SJSA1 (cell line): ENCODE measurements around the gene NR2F1-AS1. TPM values are rescaled to one million over a fixed set of nuclear protein-coding genes. Genes with fewer than 3 reads are reported as not detected.
A peak's percentile ranks its signal among the peaks of the same experiment; 100 is the strongest.

Experiments
- DNase-seq, 2 experiments: peaks; one replicate each; pipeline ENCODE4 v3.0.0-alpha.2; 2015 to 2020; ENCODE audit warnings: low spot score in 2 of 2, low read depth in 1 of 2
- H3K27ac ChIP-seq: fragments of 250-450 bp; sonication (Bioruptor Pico); 2 replicates; pipeline ENCODE4 v1.5.1; 2020; ENCODE audit warnings: mild to moderate bottlenecking, moderate library complexity
- H3K27me3 ChIP-seq: fragments of 250-450 bp; sonication (Bioruptor Pico); replicated peaks from 2 replicates; pipeline ENCODE4 v1.5.1; 2020; ENCODE audit warnings: mild to moderate bottlenecking, moderate library complexity
- H3K36me3 ChIP-seq: fragments of 250-450 bp; sonication (Bioruptor Pico); 2 replicates; pipeline ENCODE4 v1.5.1; 2020; ENCODE audit warnings: mild to moderate bottlenecking
- H3K4me1 ChIP-seq: fragments of 250-450 bp; sonication (Bioruptor Pico); replicated peaks from 2 replicates; pipeline ENCODE4 v1.6.1; 2021; ENCODE audit warnings: mild to moderate bottlenecking
- H3K4me3 ChIP-seq: fragments of 250-450 bp; sonication (Bioruptor Pico); 2 replicates; pipeline ENCODE4 v1.5.1; 2020; ENCODE audit warnings: mild to moderate bottlenecking
- H3K9me3 ChIP-seq: fragments of 250-450 bp; sonication (Bioruptor Pico); replicated peaks from 2 replicates; pipeline ENCODE4 v1.5.1; 2020; ENCODE audit warnings: mild to moderate bottlenecking
- total RNA-seq: library from RNA; depleted of rRNA; stranded (reverse); fragments of >200 nt; shearing (Covaris generic); gene quantifications from 2 replicates; pipeline ENCODE4 v1.2.3, GENCODE V29; 2014

The NR2F1-AS1 gene
- total RNA-seq, 1 experiment from 2014 or later, result 9.2 TPM

DNA sequence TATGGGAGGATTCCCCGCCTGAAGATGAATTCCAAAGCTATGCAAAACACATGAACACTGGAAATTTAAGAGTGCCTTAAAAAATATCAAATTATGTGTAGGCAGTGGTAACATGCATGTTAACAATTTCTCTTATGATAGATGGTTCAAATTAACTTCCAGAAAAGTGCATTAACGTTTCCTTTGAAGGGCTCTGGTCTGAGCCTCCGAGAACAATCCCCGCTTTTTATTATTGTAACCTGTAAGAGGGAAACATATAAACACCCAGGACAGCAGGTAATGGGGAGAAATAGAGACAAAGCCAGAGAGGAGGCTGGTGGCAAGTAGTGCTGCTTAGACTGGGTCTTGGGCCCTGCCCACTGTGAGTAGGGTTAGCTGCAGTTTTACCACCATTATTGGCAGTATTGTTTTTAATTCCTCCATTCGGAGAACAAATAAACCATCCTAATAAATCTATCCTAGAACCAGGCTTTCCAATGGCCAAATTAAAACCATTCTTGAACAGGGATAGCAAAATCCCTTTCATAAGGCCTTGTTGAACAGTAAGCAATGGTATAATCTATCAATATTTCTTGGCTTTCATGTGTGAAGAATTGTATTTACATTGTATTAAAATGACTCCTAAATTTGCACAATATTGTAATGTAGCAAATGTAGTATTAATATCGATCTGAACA lies 8.3 kb upstream of the NR2F1-AS1 start:
- Histone ChIP-seq H3K36me3 (peaks cover 4% of the 10 kb centered on the region; the same call in 1 of the 2 replicates), H3K4me1 (peaks cover 5% of the 10 kb centered on the region; the same call in 1 of the 2 replicates), H3K4me3 (no peak overlapping the region), H3K27me3 (no peaks in the 10 kb centered on the region), H3K9me3 (no peaks in the 10 kb centered on the region), H3K27ac (no peak overlapping the region)
- no peak for DNase-seq

- no peak for DNase-seq
- Histone ChIP-seq H3K27ac (no peak overlapping the region), H3K36me3 (peaks cover 1% of the 10 kb centered on the region; the same call in 1 of the 2 replicates), H3K4me3 (no peak overlapping the region), H3K9me3 (no peaks in the 10 kb centered on the region), H3K4me1 (peaks cover 5% of the 10 kb centered on the region; the same call in 1 of the 2 replicates), H3K27me3 (no peaks in the 10 kb centered on the region)
Measured at GRCh38 chr5:93588352-93589151, 7.5 kb upstream of the NR2F1-AS1 start.

DNA sequence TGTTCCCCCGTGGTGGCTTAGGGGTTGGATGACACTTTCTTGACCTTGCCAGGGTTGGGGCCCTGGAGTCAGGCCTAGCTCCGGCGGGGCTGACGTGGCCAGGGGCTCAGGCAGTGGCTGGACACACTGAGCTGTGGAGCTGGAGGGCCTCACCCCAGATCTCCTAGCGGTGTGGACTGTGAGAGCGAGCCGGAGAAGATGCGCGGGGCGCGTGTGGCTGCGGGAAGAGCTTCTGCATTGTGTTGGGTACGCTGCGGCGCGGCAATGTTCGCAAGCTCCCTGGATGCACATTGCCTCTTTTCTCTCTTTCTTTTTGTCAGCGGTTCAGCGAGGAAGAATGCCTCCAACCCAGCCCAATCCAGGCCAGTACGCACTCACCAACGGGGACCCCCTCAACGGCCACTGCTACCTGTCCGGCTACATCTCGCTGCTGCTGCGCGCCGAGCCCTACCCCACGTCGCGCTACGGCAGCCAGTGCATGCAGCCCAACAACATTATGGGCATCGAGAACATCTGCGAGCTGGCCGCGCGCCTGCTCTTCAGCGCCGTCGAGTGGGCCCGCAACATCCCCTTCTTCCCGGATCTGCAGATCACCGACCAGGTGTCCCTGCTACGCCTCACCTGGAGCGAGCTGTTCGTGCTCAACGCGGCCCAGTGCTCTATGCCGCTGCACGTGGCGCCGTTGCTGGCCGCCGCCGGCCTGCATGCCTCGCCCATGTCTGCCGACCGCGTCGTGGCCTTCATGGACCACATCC lies 6.8 kb upstream of the NR2F1-AS1 start:
- H3K27ac ChIP-seq, result no peak overlapping the region
- no peak for DNase-seq

GRCh38 chr5:93586736-93587596 lies 5.9 kb upstream of the NR2F1-AS1 start:
- no peak for DNase-seq
- Histone ChIP-seq H3K9me3 (no peaks in the 10 kb centered on the region), H3K36me3 (no peaks in the 10 kb centered on the region; the same call in 1 of the 2 replicates), H3K27me3 (no peaks in the 10 kb centered on the region), H3K4me1 (peaks cover 5% of the 10 kb centered on the region; the same call in 1 of the 2 replicates), H3K27ac (no peak overlapping the region), H3K4me3 (no peak overlapping the region)

More for the DNA sequence above, 6.8 kb upstream of the NR2F1-AS1 start:
- H3K27me3 ChIP-seq, result no peaks in the 10 kb centered on the region
- no peaks in the 10 kb centered on the region; the same call in 1 of the 2 replicates for H3K36me3 ChIP-seq
- H3K4me1 ChIP-seq, result peaks cover 5% of the 10 kb centered on the region; the same call in 1 of the 2 replicates
- no peak overlapping the region for H3K4me3 ChIP-seq
- H3K9me3 ChIP-seq, result no peaks in the 10 kb centered on the region

DNA sequence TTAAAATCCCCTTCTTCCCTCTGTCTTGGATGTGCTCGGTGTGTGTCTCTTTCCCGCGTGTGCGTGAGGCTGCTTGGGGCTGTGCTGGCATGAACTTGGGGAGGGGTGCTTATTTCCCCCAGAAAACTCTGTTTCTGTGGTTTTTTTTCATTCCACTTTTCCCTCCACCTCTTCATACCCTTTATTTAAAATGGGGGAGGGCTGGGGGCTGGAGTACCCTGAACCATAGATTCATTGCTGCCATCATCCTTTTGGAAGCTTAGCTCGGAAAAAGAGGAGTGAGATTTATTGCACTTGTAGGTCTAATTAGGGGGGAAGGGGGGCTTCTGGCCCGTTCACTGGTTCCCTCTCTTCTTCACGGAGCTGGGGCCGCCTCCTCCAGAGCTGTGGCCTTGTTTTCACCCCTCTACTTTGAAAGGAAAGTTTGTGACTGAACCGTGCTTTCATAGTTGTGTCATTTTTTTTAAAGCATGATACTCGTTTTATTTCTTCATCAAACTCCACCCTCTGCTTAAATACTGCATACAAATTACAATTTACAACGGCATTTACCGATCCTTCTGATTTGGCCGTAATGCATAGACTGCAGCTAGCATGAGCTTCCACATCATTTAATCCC lies 4.9 kb upstream of the NR2F1-AS1 start:
- DNase-seq, result peak in 1 of 2 experiments; percentile 15
- Histone ChIP-seq H3K9me3 (no peaks in the 10 kb centered on the region), H3K4me3 (peak overlapping the region; percentile 81), H3K27me3 (no peaks in the 10 kb centered on the region), H3K4me1 (peaks cover 5% of the 10 kb centered on the region; the same call in 1 of the 2 replicates), H3K27ac (no peak overlapping the region), H3K36me3 (no peaks in the 10 kb centered on the region; the same call in 1 of the 2 replicates)

GRCh38 chr5:93585041-93585766 lies 4.2 kb upstream of the NR2F1-AS1 start:
- H3K9me3 ChIP-seq, result no peaks in the 10 kb centered on the region

DNA sequence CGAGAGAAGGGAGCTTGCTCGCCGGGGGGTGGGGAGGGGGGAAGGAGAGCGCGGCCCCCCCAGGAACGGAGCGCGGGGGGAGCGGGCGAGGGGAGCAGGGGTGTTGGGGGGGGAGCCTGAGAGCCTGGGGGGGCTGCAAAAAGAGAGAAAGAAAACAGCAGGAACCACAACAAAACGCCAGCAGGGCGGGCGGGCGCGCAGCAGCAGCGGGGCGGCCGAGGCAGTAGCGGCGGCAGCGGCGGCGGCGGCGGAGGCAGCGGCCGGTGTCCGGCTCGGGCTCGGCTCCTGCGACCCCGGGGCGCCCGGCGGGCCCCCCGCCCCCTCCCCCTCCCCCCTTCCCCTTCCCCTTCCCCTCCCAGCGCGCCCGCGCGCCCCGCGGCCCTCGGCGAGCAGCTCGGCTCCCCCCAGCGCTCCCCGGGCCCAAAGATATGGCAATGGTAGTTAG lies 3.6 kb upstream of the NR2F1-AS1 start:
- Histone ChIP-seq H3K36me3 (no peaks in the 10 kb centered on the region; the same call in 1 of the 2 replicates), H3K4me1 (peaks cover 5% of the 10 kb centered on the region; the same call in 1 of the 2 replicates), H3K27ac (no peak overlapping the region), H3K9me3 (no peaks in the 10 kb centered on the region), H3K4me3 (peak overlapping the region; percentile 81), H3K27me3 (no peaks in the 10 kb centered on the region)
- no peak for DNase-seq

More at GRCh38 chr5:93585041-93585766, 4.2 kb upstream of the NR2F1-AS1 start:
- H3K4me3 ChIP-seq, result peak overlapping the region; percentile 81
- H3K27me3 ChIP-seq, result no peaks in the 10 kb centered on the region
- peaks cover 5% of the 10 kb centered on the region; the same call in 1 of the 2 replicates for H3K4me1 ChIP-seq
- DNase-seq, result peak in 1 of 2 experiments; percentile 64
- H3K27ac ChIP-seq, result no peak overlapping the region
- no peaks in the 10 kb centered on the region; the same call in 1 of the 2 replicates for H3K36me3 ChIP-seq

DNA sequence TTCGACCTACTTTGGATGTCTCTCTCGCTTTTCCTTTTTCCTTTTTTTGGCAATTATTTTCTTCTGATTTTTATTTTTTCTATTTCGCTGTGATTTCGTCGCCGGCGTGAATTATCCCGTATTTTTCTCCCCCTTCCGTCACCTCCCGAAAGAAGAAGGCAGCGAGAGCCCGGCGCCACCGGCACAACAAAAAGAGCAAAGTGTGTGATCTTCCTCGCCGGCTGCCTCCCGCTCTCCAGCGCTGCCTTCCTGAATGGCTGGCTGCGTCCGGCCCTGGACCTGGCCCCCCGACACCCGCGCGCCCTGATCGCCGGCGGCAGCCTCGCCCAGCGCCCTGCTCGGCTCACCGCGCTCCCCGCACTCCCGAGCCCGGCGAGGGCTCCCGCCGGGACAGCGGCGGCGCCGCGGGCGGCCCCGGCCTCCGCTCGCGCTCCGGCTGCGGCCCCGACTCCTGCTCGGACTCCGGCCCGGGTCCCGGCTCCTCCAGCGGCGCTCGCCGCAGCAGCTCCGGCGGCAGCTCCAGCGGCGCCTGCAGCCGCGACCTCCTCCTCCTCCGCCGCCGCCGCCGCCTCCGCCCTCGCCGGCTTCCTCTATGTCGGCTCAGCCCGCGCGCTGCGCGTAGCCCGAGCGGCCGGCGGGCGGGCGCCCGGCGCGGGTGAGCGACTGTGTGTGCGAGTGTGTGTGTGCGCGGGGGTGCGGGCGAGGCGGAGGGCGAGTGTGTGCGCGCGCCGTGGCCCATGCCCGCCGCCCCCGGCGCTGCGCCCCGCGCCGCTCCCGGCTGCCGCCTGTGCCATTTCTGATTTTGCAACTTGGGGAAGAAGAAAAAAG lies 3.0 kb upstream of the NR2F1-AS1 start:
- DNase-seq, result peak; percentile 58 to 70
- no peaks in the 10 kb centered on the region for H3K27me3 ChIP-seq
- no peaks in the 10 kb centered on the region; the same call in 1 of the 2 replicates for H3K36me3 ChIP-seq
- H3K9me3 ChIP-seq, result no peaks in the 10 kb centered on the region
- peak overlapping the region; percentile 81 for H3K4me3 ChIP-seq
- H3K4me1 ChIP-seq, result peaks cover 8% of the 10 kb centered on the region
- H3K27ac ChIP-seq, result no peak overlapping the region

- DNase-seq, result no peak
- no peaks in the 10 kb centered on the region; the same call in 1 of the 2 replicates for H3K36me3 ChIP-seq
- H3K27me3 ChIP-seq, result no peaks in the 10 kb centered on the region
- peaks cover 11% of the 10 kb centered on the region for H3K4me1 ChIP-seq
- H3K4me3 ChIP-seq, result peak overlapping the region; percentile 81
- H3K27ac ChIP-seq, result peak overlapping the region; percentile 28; the same call in 1 of the 2 replicates
- H3K9me3 ChIP-seq, result no peaks in the 10 kb centered on the region
Measured at GRCh38 chr5:93583439-93583767, 2.4 kb upstream of the NR2F1-AS1 start.

- Histone ChIP-seq H3K4me3 (peak within 1 kb of the TSS; percentile 81), H3K4me1 (peaks cover 11% of the 10 kb centered on the region), H3K36me3 (no peaks in the 10 kb centered on the region; the same call in 1 of the 2 replicates), H3K9me3 (no peaks in the 10 kb centered on the region), H3K27ac (peak within 1 kb of the TSS; percentile 28; the same call in 1 of the 2 replicates), H3K27me3 (no peaks in the 10 kb centered on the region)
- DNase-seq, result peak; percentile 86 to 87
Measured at GRCh38 chr5:93582677-93583438, 1.8 kb upstream of the NR2F1-AS1 start, which contains the start of gene NR2F1. NR2F1 (plus strand) TSS chr5:93583222; CDS start chr5:93585024, 1,802 bp downstream.

DNA sequence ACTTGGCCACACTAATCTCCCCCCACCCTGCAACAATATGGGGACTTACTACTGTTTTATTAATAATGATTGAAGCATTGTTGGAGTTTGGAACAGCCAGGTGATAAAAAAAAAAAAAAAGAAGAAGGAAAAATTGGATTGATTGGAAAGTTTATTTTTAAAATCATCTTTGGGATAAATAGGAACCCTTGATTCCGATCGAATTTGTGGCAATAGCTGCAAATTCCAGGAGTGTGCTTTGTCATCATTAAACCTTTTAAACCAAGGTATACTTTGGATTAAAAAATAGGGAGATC lies 1.1 kb upstream of the NR2F1-AS1 start:
- DNase-seq, result no peak
- Histone ChIP-seq H3K27ac (no peak overlapping the region), H3K9me3 (no peaks in the 10 kb centered on the region), H3K36me3 (no peaks in the 10 kb centered on the region; the same call in 1 of the 2 replicates), H3K27me3 (no peaks in the 10 kb centered on the region), H3K4me1 (peaks cover 11% of the 10 kb centered on the region), H3K4me3 (peak overlapping the region; percentile 81)
